ENCODE data around the gene FAT1.

- TF ChIP-seq EZH2 (optimal IDR thresholded peaks at IDR 0.05; ENCODE audit: low read depth, low read length), result no peak
- TF ChIP-seq CTCF (IDR thresholded peaks at IDR 0.05; ENCODE audit: low read length), result no peak
Measured at GRCh38 chr4:186659935-186660334, 63.7 kb downstream of the FAT1 start.
